LoVo (cell line): ENCODE results near the gene MAGI2.
"Not testable (repeated sequence)": the region's sequence is repeated elsewhere in the genome, so short reads cannot be mapped to it uniquely, and the experiment has no call there.

Experiments used
- DNase-seq: peaks from one replicate; pipeline ENCODE4 v3.0.0-alpha.2; 2016; ENCODE audit warnings: low spot score

MAGI2 gene

DNA sequence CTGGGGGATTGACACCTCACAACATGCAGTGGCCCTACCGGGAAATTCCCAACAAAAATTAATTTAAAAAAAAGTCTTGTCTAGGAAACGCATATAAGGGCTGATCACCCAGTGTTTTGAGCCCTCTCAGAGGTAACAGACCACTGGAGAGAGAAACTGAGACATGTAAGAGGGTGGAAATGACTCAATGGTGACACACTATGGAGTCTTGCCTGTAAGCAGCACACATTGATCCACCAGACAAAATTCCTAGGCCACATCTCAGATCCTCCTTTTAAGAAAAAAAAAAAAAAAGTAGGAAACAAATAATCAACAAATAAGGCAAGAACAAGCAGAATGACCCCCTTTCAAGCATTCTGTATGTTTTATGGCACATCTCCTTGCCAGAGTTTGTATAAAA is 296.2 kb downstream of the MAGI2 start:
- no peak for DNase-seq

DNA sequence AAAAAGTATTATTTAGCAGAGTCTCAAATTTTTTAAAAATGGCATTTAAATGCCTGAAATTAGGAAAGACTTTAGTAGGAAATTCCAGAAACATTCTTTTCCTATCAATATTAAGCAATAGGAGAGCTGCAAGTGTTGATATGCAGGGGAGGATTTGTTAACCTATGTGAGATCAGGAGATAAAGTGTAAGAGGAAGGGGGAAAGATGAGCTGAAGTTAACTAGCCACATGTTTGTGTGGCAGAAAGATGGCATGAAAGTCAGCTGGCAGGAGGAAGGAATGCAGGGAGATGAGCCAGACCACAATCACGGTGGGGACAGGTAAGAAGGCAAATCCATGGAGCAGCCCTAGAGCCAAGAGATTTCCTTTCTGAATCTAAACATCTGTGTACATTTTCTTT is 303.6 kb downstream of the MAGI2 start:
- no peak for DNase-seq

DNA sequence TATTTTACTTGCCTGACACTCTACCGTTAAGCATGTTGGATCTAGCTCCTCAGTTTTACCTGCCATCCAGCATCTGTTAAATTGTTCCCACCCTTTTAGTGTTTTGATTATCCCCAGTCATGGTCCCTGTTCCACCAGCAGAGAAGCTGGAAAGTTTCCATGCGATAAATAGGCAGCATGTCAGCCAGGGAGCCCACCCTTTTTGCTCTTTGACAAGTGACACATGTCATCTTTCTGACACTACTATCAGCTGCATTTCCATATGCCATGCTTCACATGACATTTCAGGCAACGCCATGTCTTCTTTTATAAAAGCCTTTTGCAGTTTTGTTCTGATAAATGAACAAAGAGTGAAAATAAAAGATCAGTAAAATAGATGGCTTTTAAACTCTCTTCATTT is 310.8 kb downstream of the MAGI2 start:
- no peak for DNase-seq

DNA sequence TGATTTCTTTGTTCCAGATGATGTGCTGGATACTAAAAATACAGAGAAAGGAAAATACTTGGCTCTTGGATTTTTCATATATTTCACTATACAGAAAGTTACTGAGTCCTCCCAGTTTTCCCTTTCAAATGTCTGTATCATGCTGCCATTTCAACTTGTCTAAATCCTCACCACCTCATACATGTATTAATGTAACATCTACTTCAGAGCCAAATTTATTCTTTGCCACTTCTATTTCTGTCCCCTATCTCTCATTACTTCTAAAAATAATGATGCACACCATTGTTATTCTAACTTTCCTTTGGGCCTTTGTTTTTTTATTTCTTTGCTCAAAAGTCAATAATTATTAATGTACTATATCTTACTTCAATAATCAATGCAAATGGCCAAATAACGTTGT is 312.2 kb downstream of the MAGI2 start:
- no peak for DNase-seq

DNA sequence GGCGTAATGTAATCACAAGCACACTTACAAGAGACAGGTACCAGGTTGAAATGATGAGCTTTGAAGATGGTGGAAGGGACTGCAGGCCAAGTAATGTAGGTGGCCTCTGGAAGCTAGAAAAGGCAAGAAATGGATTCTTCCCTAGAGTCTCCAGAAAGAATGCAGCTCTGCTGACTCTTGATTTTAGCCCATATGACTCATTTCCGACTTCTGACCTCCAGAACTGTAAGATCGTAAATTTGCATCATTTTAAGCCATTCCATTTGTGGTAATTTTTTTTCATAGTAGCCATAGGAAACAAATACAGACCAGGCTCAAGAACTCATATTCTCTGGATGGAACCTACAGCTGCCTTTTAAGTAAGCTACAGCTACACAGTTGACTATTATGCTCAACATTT is 315.5 kb downstream of the MAGI2 start:
- no peak for DNase-seq

DNA sequence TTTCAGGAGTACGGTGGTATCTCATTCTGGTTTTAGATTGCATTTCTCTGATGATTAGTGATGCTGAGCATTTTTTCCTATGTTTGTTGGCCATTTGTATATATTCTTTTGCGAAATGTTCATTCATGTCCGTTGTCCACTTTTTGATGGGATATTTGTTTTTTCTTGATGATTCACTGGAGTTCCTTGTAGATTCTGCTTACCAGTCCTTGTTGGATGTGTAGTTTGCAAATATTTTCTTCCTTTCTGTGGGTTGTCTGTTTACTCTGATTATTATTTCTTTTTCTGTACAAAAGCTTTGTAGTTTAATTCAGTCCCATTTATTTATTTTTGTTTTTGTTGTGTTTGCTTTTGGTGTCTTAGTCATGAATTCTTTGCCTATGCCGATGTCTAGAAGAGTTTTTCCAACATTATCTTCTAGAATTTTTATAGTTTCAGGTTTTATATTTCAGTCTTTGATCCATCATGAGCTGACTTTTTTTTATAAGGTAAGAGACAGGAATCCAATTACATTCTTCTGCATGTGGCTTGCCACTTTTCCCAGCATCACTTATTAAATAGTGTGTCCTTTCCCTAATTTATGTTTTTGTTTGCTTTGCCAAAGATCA is 320.5 kb downstream of the MAGI2 start:
- DNase-seq: no peak

DNA sequence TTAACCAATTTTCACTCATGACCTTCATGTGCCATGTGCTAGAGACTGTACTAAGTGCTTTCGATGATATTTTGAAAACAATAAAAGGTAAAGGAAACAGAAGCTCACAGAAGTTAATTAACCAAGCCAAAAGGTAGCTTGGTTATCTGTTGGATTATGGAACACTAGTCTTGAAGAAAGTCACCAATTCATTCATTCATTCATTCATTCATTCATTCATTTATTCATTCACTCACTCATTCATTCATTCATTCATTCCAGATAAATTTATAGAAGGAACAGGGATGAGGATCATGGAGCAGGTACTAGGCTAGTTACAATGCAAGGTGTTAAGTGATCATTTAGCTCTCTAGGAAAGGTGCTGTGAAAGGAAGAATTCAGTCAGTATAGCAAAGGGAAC is 322.8 kb downstream of the MAGI2 start:
- DNase-seq: no peak

DNA sequence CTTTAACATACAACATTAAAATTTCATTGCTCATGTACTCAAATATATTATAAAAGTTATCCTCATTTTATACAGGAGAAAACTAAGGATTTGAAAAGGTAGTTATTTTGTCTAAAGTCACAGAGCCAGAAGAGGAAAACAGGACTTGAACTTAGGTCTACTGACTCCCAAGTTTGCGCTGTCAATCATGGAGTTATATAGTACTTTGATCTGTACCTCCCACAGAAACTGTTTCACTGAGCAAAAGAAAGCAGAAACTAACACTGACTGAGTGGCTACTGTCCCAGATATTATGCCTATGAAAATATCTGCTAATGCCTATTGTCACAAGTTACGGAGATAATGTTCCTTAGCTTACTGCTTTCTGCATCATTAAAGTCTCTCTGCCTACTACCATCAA is 329.1 kb downstream of the MAGI2 start:
- no peak for DNase-seq

DNA sequence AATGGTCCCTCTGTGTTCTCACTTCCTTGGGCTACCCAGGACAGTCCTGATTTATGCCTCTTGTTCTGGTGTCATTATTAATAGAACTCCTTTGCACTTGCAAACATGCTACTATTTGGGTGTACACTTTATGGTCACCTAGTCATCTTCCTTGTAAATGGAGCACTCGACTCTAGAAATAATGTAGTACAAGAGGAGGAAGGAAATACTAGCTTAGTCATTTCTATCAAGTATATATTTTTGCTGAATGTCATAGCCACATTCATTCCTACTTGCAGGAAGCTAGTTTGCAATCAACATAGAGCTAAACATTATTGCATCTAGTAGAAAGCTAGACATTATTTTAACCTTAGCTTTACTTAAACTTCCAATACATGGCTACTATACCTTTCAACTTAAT is 335.3 kb downstream of the MAGI2 start:
- DNase-seq: no peak

DNA sequence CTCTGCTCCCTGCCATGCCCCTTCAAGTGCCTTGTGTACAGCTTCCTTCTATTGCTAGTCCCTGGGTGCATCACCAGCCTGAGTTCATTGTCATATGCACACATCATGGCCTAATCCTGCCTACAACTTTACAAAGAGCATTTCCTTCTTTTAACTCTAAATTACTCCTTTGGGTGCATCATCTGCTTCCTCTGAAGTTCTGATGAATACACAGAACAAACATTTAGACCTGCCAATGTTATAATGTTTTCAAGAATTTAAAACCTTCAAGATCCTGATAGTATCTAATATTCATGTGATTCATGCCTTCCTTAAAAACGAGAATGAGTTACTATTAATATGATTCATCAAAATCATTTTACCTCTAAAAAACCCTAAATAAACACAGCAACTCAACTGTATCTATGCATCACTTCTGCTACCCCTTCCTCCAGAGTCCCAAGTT is 357.1 kb downstream of the MAGI2 start:
- no peak for DNase-seq

DNA sequence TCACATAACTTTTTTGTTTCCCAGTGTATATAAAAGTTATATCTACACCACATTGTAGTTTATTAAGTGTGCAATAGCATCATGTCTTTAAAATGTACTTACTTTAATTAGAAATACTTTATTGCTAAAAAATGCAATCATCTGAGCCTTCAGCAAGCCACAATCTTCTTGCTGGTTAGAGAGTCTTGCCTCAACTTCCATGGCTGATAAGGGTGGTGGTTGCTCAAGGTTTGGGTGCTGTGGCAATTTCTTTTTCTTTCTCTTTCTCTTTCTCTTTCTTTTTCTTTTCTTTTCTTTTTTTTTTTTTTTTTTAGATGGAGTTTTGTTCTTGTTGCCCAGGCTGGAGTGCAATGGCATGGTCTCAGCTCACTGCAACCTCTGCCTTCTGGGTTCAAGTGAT is 360.0 kb downstream of the MAGI2 start:
- DNase-seq: no peak

DNA sequence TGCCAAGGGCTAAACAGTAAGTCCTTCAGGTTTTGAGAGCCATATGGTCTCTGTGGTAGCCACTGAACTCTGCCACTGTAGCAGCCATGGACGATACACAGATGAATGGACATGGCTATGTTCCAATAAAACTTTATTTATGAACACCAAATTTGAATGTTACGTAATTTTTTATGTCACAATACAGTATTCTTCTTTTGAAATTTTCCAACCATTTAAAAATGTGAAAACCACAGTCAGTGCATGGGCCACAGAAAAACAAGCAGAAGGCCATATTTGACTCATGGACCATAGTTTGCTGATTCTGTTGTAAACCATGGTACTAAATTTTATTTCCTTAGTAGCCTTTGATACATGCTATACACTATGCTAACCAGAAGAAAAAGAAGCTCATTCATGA is 361.8 kb downstream of the MAGI2 start:
- DNase-seq: no peak

DNA sequence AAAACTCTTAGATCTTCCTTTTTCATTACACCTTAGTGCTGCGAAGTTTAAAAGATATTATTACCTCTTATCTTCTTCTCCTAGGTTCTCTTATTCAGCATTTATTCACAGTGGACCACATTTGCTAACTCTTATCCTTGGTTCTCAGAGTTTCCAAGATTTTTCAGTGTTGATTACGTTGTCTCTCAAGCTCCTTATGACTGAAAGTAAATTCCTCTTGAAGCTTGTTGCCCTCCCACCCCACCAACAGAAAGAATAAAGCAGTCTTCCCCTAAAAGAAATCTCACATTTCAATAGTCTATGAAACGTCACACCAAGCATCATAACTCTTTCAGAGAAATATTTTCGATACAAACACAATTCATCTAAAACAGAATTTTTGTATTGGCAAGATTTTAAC is 362.5 kb downstream of the MAGI2 start:
- DNase-seq: no peak

DNA sequence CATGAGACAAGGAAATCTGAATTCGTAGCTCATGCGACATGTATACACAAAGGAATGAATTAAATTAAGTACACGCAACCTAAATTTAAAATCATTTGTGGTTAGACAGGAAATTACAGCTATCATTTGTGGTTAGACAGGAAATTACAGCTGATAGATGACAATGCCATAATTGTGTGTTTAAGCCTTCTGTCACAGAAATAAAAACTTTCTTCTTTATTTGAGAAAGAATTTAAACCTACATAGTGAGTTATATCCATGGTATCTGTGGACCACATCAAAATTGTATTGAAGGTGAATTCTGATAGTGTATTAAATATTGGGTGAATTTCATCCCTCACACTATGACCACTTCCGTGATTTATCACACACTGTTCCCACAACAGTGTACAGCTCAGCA is 362.9 kb downstream of the MAGI2 start:
- DNase-seq: no peak

DNA sequence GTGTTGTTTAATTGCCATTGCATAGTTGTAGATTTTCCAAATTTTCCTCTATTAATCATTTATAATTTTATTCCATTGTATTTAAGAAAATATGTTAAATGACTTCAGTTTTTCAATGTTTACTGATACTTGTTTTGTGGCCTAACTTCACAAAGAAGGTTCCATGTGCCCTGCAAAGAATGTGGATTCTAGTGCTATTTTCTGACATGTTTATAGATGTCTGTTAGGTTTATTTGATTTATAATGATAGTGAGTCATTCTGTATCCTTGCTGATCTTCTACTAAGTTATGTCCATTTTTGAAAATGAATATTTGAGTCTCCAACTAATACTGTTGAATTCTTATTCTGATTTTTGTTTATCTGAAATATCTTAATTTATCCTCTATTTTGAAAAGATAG is 369.0 kb downstream of the MAGI2 start:
- DNase-seq: no peak

DNA sequence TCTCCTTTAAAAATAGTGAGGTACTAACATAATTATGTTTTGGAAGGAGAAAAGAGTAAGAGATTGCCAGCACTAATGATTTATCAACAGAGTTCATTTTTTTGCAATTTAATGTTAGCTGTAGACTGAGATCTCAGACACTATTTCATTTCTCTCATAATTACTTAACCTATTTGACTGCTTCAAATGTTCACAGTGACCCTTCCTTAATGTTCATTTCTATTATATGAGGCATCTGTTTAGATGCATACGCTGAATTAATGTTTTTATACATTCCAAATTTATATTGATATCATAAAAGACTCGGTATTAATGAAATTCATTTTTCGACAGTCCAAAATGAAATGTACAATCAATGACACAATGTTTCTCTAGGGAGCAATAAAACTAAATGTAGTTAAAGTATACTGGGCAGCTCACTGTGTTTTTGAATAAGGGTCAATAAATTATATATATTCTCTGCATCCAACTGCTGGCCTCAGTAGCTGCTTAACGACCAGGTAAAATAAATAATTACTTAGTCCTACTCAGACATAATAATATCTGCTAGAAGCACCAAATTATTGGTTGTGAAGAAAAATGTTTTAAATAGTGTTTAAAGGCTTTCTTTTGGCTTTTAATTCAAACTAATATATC is 373.4 kb downstream of the MAGI2 start:
- DNase-seq: no peak

DNA sequence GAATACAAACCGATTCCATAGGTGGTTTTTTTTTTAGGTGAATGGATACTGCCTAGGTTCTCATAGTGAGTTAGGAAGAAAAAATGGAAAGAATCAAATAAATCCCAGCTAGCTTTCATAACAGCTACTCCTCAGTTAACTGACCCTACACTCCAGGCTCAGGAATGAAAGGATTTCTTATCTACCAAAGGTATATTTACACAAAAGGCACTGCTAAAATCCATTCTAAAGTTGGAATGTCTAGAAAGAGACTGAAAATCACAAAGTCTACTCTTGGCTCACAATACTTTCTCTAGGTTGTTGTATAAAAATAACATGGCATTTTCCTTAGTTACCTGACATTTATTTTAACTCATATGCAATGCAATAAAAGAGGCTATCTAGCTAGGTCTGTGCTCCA is 375.2 kb downstream of the MAGI2 start:
- no peak for DNase-seq

DNA sequence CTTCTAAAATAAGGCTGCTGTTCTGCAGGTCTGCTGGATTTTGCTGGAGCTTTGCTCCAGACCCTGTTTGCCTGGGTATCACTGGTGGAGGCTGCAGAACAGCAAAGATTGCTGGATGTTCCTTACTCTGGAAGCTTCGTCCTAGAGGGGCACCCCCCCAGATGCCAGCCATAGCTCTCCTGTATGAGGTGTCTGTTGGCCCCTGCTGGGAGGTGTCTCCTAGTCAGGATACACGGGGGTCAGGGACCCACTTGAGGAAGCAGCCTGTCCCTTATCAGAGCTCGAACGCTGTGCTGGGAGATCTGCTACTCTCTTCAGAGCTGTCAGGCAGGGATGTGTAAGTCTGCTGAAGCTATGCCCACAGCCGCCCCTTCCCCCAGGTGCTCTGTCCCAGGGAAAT is 382.3 kb downstream of the MAGI2 start:
- not testable (repeated sequence) for DNase-seq

DNA sequence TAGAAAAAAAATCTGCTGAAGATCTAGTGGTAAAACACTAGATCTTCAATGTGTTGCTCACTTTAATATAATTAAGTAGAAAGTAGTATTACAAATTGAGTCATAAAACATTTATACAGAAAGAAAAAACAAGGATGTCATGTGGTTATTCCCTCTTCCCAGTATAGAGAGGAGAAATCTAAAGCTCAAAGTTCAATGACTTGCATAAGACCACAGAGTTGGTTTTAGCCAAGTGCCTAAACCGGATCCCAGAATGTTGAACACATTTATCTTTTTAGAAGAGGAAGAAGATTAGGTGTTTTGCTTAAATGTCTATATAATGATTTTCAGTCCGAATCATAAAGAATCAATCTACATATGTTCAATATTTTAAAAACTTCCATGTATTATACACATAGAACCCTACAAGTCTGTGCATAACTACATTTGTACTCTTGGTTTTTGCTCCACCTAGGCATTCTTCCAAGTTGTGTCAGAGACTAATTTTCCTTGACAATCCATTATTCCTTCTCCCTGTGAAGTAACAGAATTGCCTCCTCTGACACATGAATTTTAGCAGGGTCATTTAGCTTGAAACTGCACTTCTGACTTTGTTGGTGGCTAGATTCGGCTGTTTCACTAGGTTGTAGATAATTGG is 389.2 kb downstream of the MAGI2 start:
- DNase-seq: no peak

DNA sequence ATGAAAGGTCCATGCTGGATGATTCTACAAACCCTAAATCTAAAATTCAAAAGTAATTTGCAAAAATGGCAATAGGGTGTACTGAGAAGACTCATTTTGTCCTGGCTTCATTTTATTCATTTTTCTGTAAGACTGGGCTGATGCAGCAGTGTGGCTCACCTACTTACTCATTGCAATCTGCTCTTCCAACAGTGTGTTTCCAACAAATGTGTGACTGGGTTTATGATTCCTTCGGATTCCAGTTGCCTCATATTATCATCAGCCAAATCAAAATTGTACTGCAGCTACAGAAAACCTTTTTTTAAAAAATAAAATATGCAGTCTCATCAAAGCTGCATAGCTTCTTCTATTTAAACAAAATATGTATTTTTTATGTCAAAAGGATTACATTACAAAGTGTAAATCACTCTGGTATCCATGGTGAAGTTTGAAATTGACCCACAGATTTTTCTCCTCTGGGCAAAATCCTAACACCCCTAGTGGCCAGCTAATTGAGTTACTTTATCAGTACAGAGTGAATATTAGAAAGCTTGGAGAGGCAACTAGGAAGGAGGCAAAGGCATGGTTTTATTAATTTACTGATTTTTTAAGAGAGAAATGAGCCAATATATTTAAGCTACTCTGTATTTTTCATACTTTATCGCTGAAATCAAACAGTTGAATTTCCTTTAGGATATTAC is 390.3 kb downstream of the MAGI2 start:
- DNase-seq: no peak

DNA sequence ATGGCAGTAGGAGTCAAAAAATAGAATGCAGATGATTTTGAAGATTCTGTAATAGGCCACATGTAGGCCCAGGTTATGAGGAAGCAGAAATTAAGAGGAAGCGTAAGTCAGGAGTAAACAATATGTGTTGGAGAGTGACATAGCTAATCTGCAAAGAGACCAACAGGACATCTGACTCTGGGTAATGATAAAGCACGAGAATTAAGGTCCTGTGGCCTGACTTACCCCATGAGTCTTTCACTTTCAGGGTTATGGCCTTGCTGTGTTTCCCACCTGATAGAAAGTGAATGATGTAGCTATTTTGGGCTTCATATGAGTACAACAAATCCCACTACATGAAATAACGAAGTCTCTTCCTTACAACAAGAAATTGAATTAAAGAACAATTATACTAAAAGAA is 393.0 kb downstream of the MAGI2 start:
- no peak for DNase-seq

DNA sequence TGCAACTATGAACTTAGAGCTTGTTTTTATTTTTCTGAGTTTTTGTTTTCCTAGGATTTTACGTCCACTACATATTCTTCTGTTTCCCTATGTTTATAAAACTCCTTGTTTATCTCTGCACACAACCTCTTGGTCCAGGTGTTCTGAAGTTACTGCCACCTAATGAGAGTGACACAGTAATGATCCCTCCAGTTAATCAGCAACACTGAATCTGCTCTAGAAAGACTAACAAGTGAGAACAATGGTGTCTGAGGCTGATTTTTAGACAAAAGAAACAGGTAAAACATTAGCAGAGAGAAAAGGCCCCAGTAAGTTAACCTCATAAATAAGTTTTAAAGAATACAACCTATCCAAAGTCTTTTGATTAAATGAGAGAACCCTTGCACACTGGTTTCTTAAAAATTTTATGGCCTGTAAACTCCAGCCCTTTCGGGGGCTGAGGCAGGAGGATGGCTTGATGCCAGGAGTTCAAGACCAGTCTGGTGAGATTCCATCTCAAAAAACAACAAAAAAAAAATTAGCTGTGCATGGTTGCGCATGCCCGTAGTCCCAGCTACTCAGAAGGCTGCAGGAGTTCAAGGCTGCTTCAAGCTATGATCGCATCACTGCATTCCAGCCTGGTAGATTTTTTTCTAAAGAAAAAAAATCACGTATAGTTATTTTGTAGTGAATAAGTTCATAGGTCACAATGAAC is 397.6 kb downstream of the MAGI2 start:
- DNase-seq: no peak

DNA sequence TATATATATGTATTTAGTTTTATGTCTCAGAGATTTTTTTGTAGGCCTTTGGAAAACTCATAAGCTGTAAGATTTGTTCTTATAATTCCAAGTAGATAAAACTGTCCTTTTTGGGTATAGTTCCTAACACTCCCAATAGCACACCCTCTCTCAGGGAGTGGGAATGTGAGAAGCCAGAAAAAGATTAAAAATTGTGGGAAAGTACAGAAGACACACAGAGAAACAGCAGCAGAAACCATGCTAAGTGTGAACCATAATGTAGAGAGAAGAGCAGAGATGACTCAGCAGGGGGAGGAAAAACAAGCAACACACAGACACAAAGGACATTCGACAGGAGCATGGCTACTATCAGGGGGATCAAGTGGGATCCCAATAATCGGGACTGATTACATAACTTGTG is 401.6 kb downstream of the MAGI2 start:
- DNase-seq: no peak
